Stimulated activated CD8-positive, alpha-beta memory T cell treated with anti-CD3 and anti-CD28 coated beads, Interleukin-15, amount 100 ng/mL, for 4 hours (primary cell): ENCODE results near the gene ATG16L1.
"Not testable (repeated sequence)": the region's sequence is repeated elsewhere in the genome, so short reads cannot be mapped to it uniquely, and the experiment has no call there.

Experiments used
- DNase-seq, 2 donors: peaks; one replicate each; pipeline ENCODE4 v3.0.0-alpha.2; 2020; ENCODE audit warnings: low read depth in 2 of 2

ATG16L1 gene

DNA sequence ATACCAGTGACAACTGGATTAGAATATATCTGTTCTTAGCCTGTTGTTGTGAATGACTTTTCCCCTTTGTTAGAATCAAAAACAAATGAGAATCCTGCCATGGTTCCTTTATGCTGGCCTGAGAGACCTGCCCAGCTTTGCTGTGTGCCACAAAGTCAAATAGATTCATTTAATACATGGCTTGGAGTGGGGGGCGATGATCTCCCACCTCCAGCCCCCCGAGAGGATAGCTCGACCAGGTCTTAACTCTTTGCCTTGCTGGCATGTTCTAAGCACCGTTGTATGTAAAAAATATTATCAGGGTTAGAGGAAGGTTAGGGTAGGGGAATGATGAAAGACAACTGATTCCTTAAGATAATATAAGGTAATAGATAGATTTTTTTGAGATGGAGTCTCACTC, 80.7 kb downstream of the ATG16L1 start:
- DNase-seq, result no peak

DNA sequence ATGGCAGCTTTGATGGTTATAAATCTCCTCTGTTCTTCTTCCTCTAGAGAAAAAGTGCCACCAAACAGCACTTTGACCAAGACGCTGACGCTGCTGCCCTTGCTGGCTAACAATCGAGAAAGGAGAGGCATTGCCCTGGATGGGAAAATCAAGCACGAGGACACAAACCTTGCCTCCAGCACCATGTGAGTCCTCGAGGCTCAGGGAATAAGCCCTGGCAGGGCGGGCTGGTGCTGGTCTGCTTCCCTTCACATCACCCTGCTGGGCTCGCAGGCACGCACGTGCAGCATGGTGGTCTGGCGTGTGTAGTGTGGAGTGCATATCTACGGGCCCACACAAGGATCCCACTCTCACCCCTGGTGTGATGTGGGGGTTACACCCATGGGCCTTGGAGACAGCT, 83.4 kb downstream of the ATG16L1 start:
- DNase-seq, result no peak

- not testable (repeated sequence) for DNase-seq
Measured at GRCh38 chr2:233336091-233336490, 84.6 kb downstream of the ATG16L1 start.

DNA sequence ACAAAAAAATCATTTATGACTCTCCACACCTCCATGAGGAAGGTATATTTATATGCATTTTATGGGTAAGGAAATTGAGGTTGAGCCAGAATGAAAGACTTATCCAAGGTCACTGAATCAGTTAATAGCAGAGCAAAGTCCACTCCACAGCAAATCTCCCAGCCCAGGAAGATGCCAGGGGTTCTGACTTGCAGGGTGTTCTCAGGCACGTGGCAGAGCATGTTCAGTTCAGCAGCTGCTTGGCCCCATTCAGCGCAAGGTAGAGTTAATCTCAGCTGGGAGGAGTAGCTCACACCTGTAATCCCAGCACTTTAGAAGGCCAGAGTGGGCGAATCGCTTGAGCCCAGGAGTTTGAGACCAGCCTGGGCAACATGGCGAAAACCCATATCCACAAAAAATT, 85.1 kb downstream of the ATG16L1 start:
- DNase-seq, result no peak

DNA sequence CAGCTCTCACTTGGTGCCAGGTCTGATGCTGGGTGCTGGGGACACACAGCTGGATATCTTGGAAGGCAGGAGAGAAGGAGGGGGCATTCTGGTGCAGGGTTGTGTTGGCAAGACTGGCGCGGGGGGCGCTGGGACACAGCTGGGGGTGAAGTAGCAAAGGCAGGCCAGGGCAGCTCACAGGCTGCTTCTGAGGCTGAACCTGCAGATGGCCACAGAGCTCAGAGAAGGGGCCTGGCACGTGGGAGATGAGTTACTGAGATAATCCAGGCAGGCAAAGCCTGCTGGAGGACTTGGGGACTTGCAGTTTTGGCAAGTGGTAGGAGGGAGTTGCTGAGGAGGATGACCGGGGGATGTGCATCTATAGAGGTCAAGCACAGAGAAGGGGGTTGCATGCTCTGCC, 86.6 kb downstream of the ATG16L1 start:
- no peak for DNase-seq

DNA sequence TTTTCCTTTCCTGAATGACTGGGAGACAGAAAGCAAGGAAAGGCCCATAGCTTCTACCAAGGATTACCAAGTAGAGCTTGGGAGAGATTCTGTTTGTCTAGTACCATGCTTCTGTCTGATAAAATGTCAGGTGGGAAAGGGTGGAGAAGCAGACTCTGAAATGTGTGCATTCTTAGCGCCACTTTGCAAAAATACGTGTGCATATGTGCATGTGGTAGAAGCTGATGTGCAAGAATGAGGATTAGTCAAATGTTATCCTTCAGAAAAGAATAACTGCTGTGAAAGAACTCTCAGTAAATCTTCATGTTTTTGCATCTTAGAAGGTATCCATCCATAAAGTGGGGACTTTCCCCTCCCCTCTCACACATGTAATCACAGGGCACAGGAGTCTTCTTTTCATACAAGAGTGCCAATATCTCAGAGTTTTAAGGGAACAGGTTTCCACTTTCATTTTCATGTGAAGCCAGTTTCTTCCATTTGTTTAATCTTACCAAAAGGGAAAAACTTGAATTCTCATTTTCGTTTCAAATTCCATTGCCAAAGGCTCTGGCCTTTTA, 87.4 kb downstream of the ATG16L1 start:
- no peak for DNase-seq

DNA sequence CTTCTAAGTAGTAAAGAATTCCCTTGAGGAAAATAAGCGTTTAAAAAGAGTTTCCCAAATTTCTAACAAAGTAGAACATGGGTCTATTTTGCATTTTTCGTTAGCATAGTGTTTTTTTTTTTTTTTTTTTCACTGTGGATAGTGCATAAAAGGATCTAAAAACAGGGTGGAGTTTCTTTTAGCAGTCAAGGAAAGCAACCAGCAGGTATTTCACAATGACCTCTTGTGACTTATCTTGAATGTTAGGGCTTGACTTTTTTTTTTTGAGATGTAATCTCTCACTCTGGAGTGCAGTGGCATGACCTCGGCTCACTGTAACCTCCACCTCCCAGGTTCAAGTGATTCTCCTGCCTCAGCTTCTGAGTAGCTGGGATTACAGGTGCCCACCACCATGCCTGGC, 88.0 kb downstream of the ATG16L1 start:
- DNase-seq, result no peak

- DNase-seq, result no peak
Measured at GRCh38 chr2:233341296-233341695, 89.8 kb downstream of the ATG16L1 start.

DNA sequence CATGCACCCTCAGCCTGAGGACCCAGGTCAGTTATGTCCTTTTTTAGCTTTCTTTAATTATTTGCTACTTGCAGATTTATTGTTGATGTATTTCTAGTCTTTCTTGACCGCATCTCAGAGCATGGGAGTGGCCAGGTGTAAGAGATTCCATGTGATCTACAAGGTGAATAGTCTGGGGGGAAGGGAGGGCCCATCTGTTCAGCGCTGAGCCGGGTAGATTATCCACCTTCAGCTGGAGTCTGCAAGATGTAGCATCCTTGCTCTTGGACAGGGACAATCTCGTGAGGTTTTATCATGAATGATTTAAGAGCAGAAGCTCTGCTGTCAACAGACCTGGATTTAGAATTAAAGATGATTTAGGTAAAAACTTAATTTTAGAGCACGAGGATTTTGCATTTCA, 90.8 kb downstream of the ATG16L1 start:
- DNase-seq, result no peak

GRCh38 chr2:233343171-233343705, 91.8 kb downstream of the ATG16L1 start:
- no peak for DNase-seq
